PC-3 (cell line): ENCODE results near the gene TGFBR3. TPM values are rescaled to one million over a fixed set of nuclear protein-coding genes. Genes with fewer than 3 reads are reported as not detected.

Experiments
- ATAC-seq: fragments of 200-7000 bp; cut with Tn5 transposase; 2 replicates; pipeline ENCODE4 v1.9.1; 2020; ENCODE audit warnings: mild to moderate bottlenecking, moderate library complexity
- BruUV-seq: library from RNA; stranded (reverse); fragments of 400-500 nt; replicated peaks from 2 replicates; lab custom pipeline; 2021; lab: Mats Ljungman, UMichigan
- CTCF ChIA-PET: fragments of 300-600 bp; sonication (Branson Sonifier 250); formaldehyde crosslinking; loops from one replicate; lab custom pipeline; 2022; ENCODE audit warnings: antibody characterized with exemption; lab: Charles Lee
- POLR2A ChIA-PET: fragments of 300-600 bp; sonication (Branson Sonifier 250); formaldehyde crosslinking; loops from one replicate; lab custom pipeline; 2022; ENCODE audit warnings: antibody characterized with exemption; ENCODE audit not compliant: unreplicated experiment; lab: Charles Lee
- DNase-seq: peaks from one replicate; pipeline ENCODE4 v3.0.0-alpha.2; 2015
- H2AFZ ChIP-seq: fragments of 300-600 bp; sonication (generic); 2 replicates; pipeline ENCODE4 v1.6.0; 2016; ENCODE audit warnings: antibody characterized with exemption, low read length
- H3F3A ChIP-seq: fragments of 300-600 bp; sonication (generic); one replicate; pipeline ENCODE4 v1.6.0; 2017; ENCODE audit warnings: antibody characterized with exemption, low read length, control low read depth, mild to moderate bottlenecking; ENCODE audit not compliant: unreplicated experiment
- H3K27ac ChIP-seq: fragments of 300-600 bp; sonication (generic); 2 replicates; pipeline ENCODE4 v1.5.1; 2016; ENCODE audit warnings: mild to moderate bottlenecking, low read length
- H3K27me3 ChIP-seq: fragments of 300-600 bp; sonication (generic); 2 replicates; pipeline ENCODE4 v1.6.1; 2016; ENCODE audit warnings: low read length, mixed read lengths
- H3K36me3 ChIP-seq: fragments of 300-600 bp; sonication (generic); 2 replicates; pipeline ENCODE4 v1.6.1; 2016; ENCODE audit warnings: low read depth, mixed run types, low read length, mixed read lengths
- H3K4me1 ChIP-seq: fragments of 300-600 bp; sonication (generic); 2 replicates; pipeline ENCODE4 v1.5.1; 2016; ENCODE audit warnings: low read length; ENCODE audit not compliant: insufficient read depth
- H3K4me2 ChIP-seq: fragments of 300-600 bp; sonication (generic); 2 replicates; pipeline ENCODE4 v1.6.0; 2016; ENCODE audit warnings: low read length
- H3K4me3 ChIP-seq: fragments of 300-600 bp; sonication (generic); 2 replicates; pipeline ENCODE4 v1.5.1; 2016; ENCODE audit warnings: mild to moderate bottlenecking, low read length, mixed read lengths
- H3K79me2 ChIP-seq: fragments of 300-600 bp; sonication (generic); 2 replicates; pipeline ENCODE4 v1.6.1; 2017; ENCODE audit warnings: low read length, mixed read lengths
- H3K9ac ChIP-seq: fragments of 300-600 bp; sonication (generic); 2 replicates; pipeline ENCODE4 v1.6.0; 2016; ENCODE audit warnings: mild to moderate bottlenecking, low read length
- H3K9me2 ChIP-seq: fragments of 300-600 bp; sonication (generic); replicated peaks from 2 replicates; pipeline ENCODE4 v1.6.1; 2016; ENCODE audit warnings: mixed run types, low read length, mixed read lengths
- H3K9me3 ChIP-seq: fragments of 300-600 bp; sonication (generic); 2 replicates; pipeline ENCODE4 v1.6.1; 2016; ENCODE audit warnings: low read length, mixed read lengths
- H4K20me1 ChIP-seq: fragments of 300-600 bp; sonication (generic); 2 replicates; pipeline ENCODE4 v1.6.1; 2016; ENCODE audit warnings: low read length, mixed read lengths
- CTCF ChIP-seq: fragments of 300-600 bp; sonication (generic); conservative IDR thresholded peaks from 2 replicates; pipeline ENCODE4 v1.5.1; 2017; ENCODE audit warnings: antibody characterized with exemption, low read depth, mild to moderate bottlenecking, low read length
- EZH2 ChIP-seq: fragments of 300-600 bp; sonication (generic); IDR thresholded peaks from one replicate; pipeline ENCODE4 v1.6.1; 2017; ENCODE audit warnings: antibody characterized with exemption, mild to moderate bottlenecking, low read length; ENCODE audit not compliant: unreplicated experiment
- EZH2phosphoT487 ChIP-seq: fragments of 300-600 bp; sonication (generic); IDR thresholded peaks from 2 replicates; pipeline ENCODE4 v1.6.1; 2018; ENCODE audit warnings: mild to moderate bottlenecking, antibody characterized with exemption, low read length, borderline replicate concordance
- intact Hi-C: fragments of 100-400 bp; cut with micrococcal nuclease; formaldehyde crosslinking; loops from 2 replicates; pipeline ENCODE4 v1.9.0; 2023
- total RNA-seq: library from RNA; depleted of rRNA; stranded (reverse); fragments of >200 nt; gene quantifications from 2 replicates; pipeline ENCODE4 v1.2.3, GENCODE V29; 2014

The TGFBR3 gene
- total RNA-seq, 1 experiment from 2014 or later, result 2.8 TPM

GRCh38 chr1:91776068-91776794 lies 109.7 kb downstream of the TGFBR3 start:
- no peak overlapping the region for H2AFZ ChIP-seq
- CTCF ChIA-PET, result no interaction called here
- no peak overlapping the region for H3K27ac ChIP-seq
- H3K9me2 ChIP-seq, result no peaks in the 10 kb centered on the region
- ATAC-seq, result no peak
- H4K20me1 ChIP-seq, result no peaks in the 10 kb centered on the region
- no peaks in the 10 kb centered on the region for H3K9me3 ChIP-seq
- H3K79me2 ChIP-seq, result no peaks in the 10 kb centered on the region
- no peak overlapping the region for H3K9ac ChIP-seq
- intact Hi-C loops, result no loop called here
- H3K4me2 ChIP-seq, result no peak overlapping the region
- H3K27me3 ChIP-seq, result no peaks in the 10 kb centered on the region
- TF ChIP-seq CTCF (no peak), EZH2phosphoT487 (no peak), EZH2 (no peak)
- DNase-seq, result no peak
- POLR2A ChIA-PET, result no interaction called here
- no TSS peak for BruUV-seq
- no peaks in the 10 kb centered on the region for H3K36me3 ChIP-seq
- peaks cover 5% of the 10 kb centered on the region for H3K4me1 ChIP-seq
- no peak overlapping the region for H3K4me3 ChIP-seq
- H3F3A ChIP-seq, result no peaks in the 10 kb centered on the region

DNA sequence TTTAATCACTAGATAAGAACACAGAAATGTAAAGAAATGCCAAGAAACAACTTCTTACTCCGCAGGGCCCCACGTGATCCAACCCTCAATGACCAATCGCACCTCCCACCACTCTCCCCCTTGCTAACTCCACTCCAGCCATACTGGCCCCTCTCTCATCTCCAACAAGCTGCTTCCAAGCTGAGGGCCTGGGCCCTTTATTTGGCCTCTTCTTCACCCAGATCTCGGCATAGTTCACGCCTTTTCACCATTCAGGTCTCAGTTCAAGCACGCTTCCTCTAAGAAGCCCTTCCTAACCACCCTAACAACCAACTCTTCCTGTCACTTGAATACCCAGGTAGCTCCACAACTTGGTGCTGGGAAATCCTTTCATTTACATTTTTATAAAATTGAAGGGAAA lies 110.7 kb downstream of the TGFBR3 start:
- no peak for ATAC-seq
- ChIA-PET CTCF (no interaction called here), POLR2A (no interaction called here)
- H3K9me2 ChIP-seq, result no peaks in the 10 kb centered on the region
- no peaks in the 10 kb centered on the region for H3K79me2 ChIP-seq
- no TSS peak for BruUV-seq
- H3K27ac ChIP-seq, result no peak overlapping the region
- no peak for DNase-seq
- intact Hi-C loops, result no loop called here
- no peak overlapping the region for H3K4me3 ChIP-seq
- H4K20me1 ChIP-seq, result no peaks in the 10 kb centered on the region
- TF ChIP-seq CTCF, result no peak
- TF ChIP-seq EZH2phosphoT487, result no peak
- no peak for TF ChIP-seq EZH2
- H3K27me3 ChIP-seq, result no peaks in the 10 kb centered on the region
- H3K4me1 ChIP-seq, result no peaks in the 10 kb centered on the region
- H3K4me2 ChIP-seq, result no peak overlapping the region
- H3K36me3 ChIP-seq, result no peaks in the 10 kb centered on the region
- no peak overlapping the region for H3K9ac ChIP-seq
- no peak overlapping the region for H2AFZ ChIP-seq
- H3K9me3 ChIP-seq, result no peaks in the 10 kb centered on the region
- no peaks in the 10 kb centered on the region for H3F3A ChIP-seq

DNA sequence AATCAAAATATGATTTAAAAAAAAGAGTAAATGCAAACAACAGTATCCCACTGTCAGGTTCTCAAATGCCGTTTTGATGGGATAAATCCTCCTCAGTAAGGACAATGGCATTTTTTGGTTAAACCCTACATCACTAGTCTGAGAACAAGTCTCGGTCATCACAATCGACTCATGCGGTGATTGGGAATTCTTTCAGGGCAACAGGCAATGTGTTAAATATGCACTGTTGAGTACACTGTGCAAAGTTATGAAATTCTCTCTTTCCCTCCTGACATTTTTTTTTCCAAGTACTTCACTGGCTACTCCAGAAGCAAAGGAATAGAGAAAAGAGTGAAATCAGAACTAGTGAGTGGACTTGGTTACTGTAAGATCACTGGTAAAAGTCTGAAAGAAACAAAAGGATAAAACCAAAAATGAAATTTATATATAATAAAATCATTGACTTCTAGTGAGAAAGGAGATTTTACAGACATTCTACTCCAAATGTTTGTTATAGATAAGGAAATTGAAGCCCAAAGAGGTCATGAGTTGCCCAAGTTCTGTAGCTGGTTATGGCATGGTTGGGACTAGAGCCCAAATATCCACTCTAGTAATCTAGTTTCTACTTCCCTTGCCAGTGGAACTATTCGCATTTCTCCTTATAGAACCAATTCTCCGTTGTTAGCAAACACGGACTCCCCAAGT lies 111.3 kb downstream of the TGFBR3 start:
- ATAC-seq, result no peak
- ChIA-PET POLR2A (no interaction called here), CTCF (no interaction called here)
- H3K36me3 ChIP-seq, result no peaks in the 10 kb centered on the region
- BruUV-seq, result no TSS peak
- H3F3A ChIP-seq, result no peaks in the 10 kb centered on the region
- H3K79me2 ChIP-seq, result no peaks in the 10 kb centered on the region
- H3K9ac ChIP-seq, result no peak overlapping the region
- TF ChIP-seq EZH2, result no peak
- TF ChIP-seq EZH2phosphoT487, result no peak
- TF ChIP-seq CTCF, result no peak
- H3K27ac ChIP-seq, result no peak overlapping the region
- H3K9me2 ChIP-seq, result no peaks in the 10 kb centered on the region
- no peak overlapping the region for H2AFZ ChIP-seq
- no peaks in the 10 kb centered on the region for H4K20me1 ChIP-seq
- H3K4me1 ChIP-seq, result peaks cover 1% of the 10 kb centered on the region; the same call in 1 of the 2 replicates
- no peaks in the 10 kb centered on the region for H3K9me3 ChIP-seq
- H3K4me2 ChIP-seq, result no peak overlapping the region
- intact Hi-C loops, result no loop called here
- no peaks in the 10 kb centered on the region for H3K27me3 ChIP-seq
- H3K4me3 ChIP-seq, result no peak overlapping the region
- DNase-seq, result no peak
